SU-DHL-6 (cell line): Measurements from ENCODE around the gene DCAF7.

Experiments used
- H2AFZ ChIP-seq: fragments of 200-600 bp; sonication (generic); 2 replicates; pipeline ENCODE4 v1.6.1; 2014; ENCODE audit warnings: low read depth, mild to moderate bottlenecking, moderate library complexity, mixed read lengths, antibody characterized with exemption, low read length; ENCODE audit not compliant: severe bottlenecking
- H3F3A ChIP-seq: fragments of 200-600 bp; shearing (Covaris generic); 2 replicates; pipeline ENCODE4 v1.6.0; 2016; ENCODE audit warnings: antibody characterized with exemption, mild to moderate bottlenecking; ENCODE audit not compliant: insufficient read depth
- H3K27ac ChIP-seq: fragments of 200-600 bp; sonication (generic); 2 replicates; pipeline ENCODE4 v1.5.1; 2016; ENCODE audit warnings: low read depth, mild to moderate bottlenecking, low read length, moderate library complexity, mixed read lengths
- H3K27me3 ChIP-seq: fragments of 200-600 bp; sonication (generic), shearing (Covaris generic); 2 replicates; pipeline ENCODE4 v1.6.0; 2014; ENCODE audit warnings: mild to moderate bottlenecking, low read length
- H3K36me3 ChIP-seq: fragments of 200-600 bp; sonication (generic); 2 replicates; pipeline ENCODE4 v1.6.1; 2014; ENCODE audit warnings: mild to moderate bottlenecking, low read length, mixed read lengths
- H3K4me2 ChIP-seq: fragments of 300-600, 200-600 bp; shearing (Covaris generic), sonication (generic); 2 replicates; pipeline ENCODE4 v1.6.0; 2014; ENCODE audit warnings: low read length, low read depth, mild to moderate bottlenecking; ENCODE audit not compliant: poor library complexity, severe bottlenecking
- H3K4me3 ChIP-seq: fragments of 200-600 bp; sonication (generic); 2 replicates; pipeline ENCODE4 v1.5.1; 2014; ENCODE audit warnings: antibody characterized with exemption, low read length, mild to moderate bottlenecking, mixed read lengths; ENCODE audit not compliant: insufficient read depth, poor library complexity, severe bottlenecking
- H3K79me2 ChIP-seq: fragments of 200-600 bp; sonication (generic); 2 replicates; pipeline ENCODE4 v1.6.1; 2014; ENCODE audit warnings: mild to moderate bottlenecking, low read length, moderate library complexity; ENCODE audit not compliant: insufficient read depth
- H3K9ac ChIP-seq: fragments of 200-600 bp; sonication (generic); 2 replicates; pipeline ENCODE4 v1.7.0; 2014; ENCODE audit warnings: mild to moderate bottlenecking, low read length
- H3K9me2 ChIP-seq: fragments of 200-600 bp; sonication (generic); replicated peaks from 2 replicates; pipeline ENCODE4 v1.6.1; 2014; ENCODE audit warnings: low read length; ENCODE audit not compliant: insufficient read depth
- H3K9me3 ChIP-seq: fragments of 200-600 bp; sonication (generic); 2 replicates; pipeline ENCODE4 v1.6.1; 2014; ENCODE audit warnings: low read length, mixed read lengths; ENCODE audit not compliant: insufficient read depth
- H4K20me1 ChIP-seq: fragments of 200-600 bp; sonication (generic); 2 replicates; pipeline ENCODE4 v1.6.1; 2014; ENCODE audit warnings: low read depth, mild to moderate bottlenecking, antibody characterized with exemption, low read length, moderate library complexity, mixed read lengths
- CTCF ChIP-seq: fragments of 200-600 bp; sonication (generic); IDR thresholded peaks from one replicate; pipeline ENCODE4 v1.5.1; 2017; ENCODE audit warnings: antibody characterized with exemption, mild to moderate bottlenecking, low read length, moderate library complexity; ENCODE audit not compliant: insufficient read depth, poor library complexity, severe bottlenecking
- EZH2phosphoT487 ChIP-seq: fragments of 200-600 bp; sonication (generic), shearing (Covaris generic); conservative IDR thresholded peaks from 2 replicates; pipeline ENCODE4 v1.6.1; 2018; ENCODE audit warnings: mild to moderate bottlenecking, antibody characterized with exemption, low read length, moderate library complexity, mixed read lengths

DCAF7 gene

GRCh38 chr17:63512388-63512787 is 37.9 kb upstream of the DCAF7 start:
- no peak overlapping the region for H2AFZ ChIP-seq
- H3K27ac ChIP-seq, result no peak overlapping the region
- no peak overlapping the region for H3K9ac ChIP-seq
- no peaks in the 10 kb centered on the region for H4K20me1 ChIP-seq
- no peaks in the 10 kb centered on the region for H3K27me3 ChIP-seq
- no peak overlapping the region for H3K4me3 ChIP-seq
- no peaks in the 10 kb centered on the region for H3K9me3 ChIP-seq
- H3F3A ChIP-seq, result no peaks in the 10 kb centered on the region
- H3K4me2 ChIP-seq, result no peak overlapping the region
- H3K36me3 ChIP-seq, result no peaks in the 10 kb centered on the region
- no peaks in the 10 kb centered on the region for H3K9me2 ChIP-seq
- no peaks in the 10 kb centered on the region for H3K79me2 ChIP-seq
- TF ChIP-seq EZH2phosphoT487, result no peak
- TF ChIP-seq CTCF, result no peak

- TF ChIP-seq CTCF, result no peak
- TF ChIP-seq EZH2phosphoT487, result no peak
- no peak overlapping the region for H2AFZ ChIP-seq
- no peak overlapping the region for H3K4me2 ChIP-seq
- no peaks in the 10 kb centered on the region for H3K9me2 ChIP-seq
- no peaks in the 10 kb centered on the region for H3K9me3 ChIP-seq
- H3K9ac ChIP-seq, result no peak overlapping the region
- H4K20me1 ChIP-seq, result no peaks in the 10 kb centered on the region
- H3K4me3 ChIP-seq, result no peak overlapping the region
- no peak overlapping the region for H3K27ac ChIP-seq
- H3K79me2 ChIP-seq, result no peaks in the 10 kb centered on the region
- no peaks in the 10 kb centered on the region for H3F3A ChIP-seq
- H3K27me3 ChIP-seq, result no peaks in the 10 kb centered on the region
- no peaks in the 10 kb centered on the region for H3K36me3 ChIP-seq
Observed at GRCh38 chr17:63512896-63513644, 37.2 kb upstream of the DCAF7 start.

- no peaks in the 10 kb centered on the region for H3K79me2 ChIP-seq
- no peak overlapping the region for H3K4me2 ChIP-seq
- no peak overlapping the region for H2AFZ ChIP-seq
- H3K9ac ChIP-seq, result no peak overlapping the region
- TF ChIP-seq EZH2phosphoT487 (no peak), CTCF (no peak)
- no peaks in the 10 kb centered on the region for H3K36me3 ChIP-seq
- H3K9me2 ChIP-seq, result no peaks in the 10 kb centered on the region
- H3F3A ChIP-seq, result no peaks in the 10 kb centered on the region
- H3K4me3 ChIP-seq, result no peak overlapping the region
- H3K9me3 ChIP-seq, result no peaks in the 10 kb centered on the region
- no peak overlapping the region for H3K27ac ChIP-seq
- H4K20me1 ChIP-seq, result no peaks in the 10 kb centered on the region
- H3K27me3 ChIP-seq, result no peaks in the 10 kb centered on the region
Observed at GRCh38 chr17:63514477-63514876, 35.8 kb upstream of the DCAF7 start.
